Smooth muscle cell (in vitro differentiated cells): ENCODE data around the gene UGT2B7. TPM values are rescaled to one million over a fixed set of nuclear protein-coding genes. Genes with fewer than 3 reads are reported as not detected.
"Not testable (repeated sequence)": the region's sequence is repeated elsewhere in the genome, so short reads cannot be mapped to it uniquely, and the experiment has no call there.

Experiments used
- DNase-seq: peaks from one replicate; lab custom pipeline; 2025; ENCODE audit not compliant: unreplicated experiment; lab: John Stamatoyannopoulos, UW
- H2AFZ ChIP-seq: fragments of 200-600 bp; sonication (generic); 2 replicates; pipeline ENCODE4 v1.6.0; 2016; ENCODE audit warnings: antibody characterized with exemption, low read depth, mild to moderate bottlenecking
- H3F3A ChIP-seq: fragments of 200-600 bp; sonication (generic); 2 replicates; pipeline ENCODE4 v1.6.0; 2017; ENCODE audit warnings: antibody characterized with exemption, low read depth
- H3K27ac ChIP-seq: fragments of 200-600 bp; sonication (generic); 2 replicates; pipeline ENCODE4 v1.5.1; 2016; ENCODE audit warnings: low read depth, mild to moderate bottlenecking
- H3K27me3 ChIP-seq: fragments of 200-600 bp; sonication (generic); 2 replicates; pipeline ENCODE4 v1.6.1; 2016; ENCODE audit warnings: low read depth, mild to moderate bottlenecking
- H3K36me3 ChIP-seq: fragments of 200-600 bp; sonication (generic); 2 replicates; pipeline ENCODE4 v1.5.1; 2016; ENCODE audit warnings: low read depth
- H3K4me1 ChIP-seq: fragments of 200-600 bp; sonication (generic); 2 replicates; pipeline ENCODE4 v1.5.1; 2016; ENCODE audit warnings: low read depth
- H3K4me2 ChIP-seq: fragments of 200-600 bp; sonication (generic); 2 replicates; pipeline ENCODE4 v1.6.0; 2016; ENCODE audit warnings: mild to moderate bottlenecking
- H3K4me3 ChIP-seq: fragments of 200-600 bp; sonication (generic); 2 replicates; pipeline ENCODE4 v1.5.1; 2016; ENCODE audit warnings: mild to moderate bottlenecking
- H3K79me2 ChIP-seq: fragments of 200-600 bp; sonication (generic); 2 replicates; pipeline ENCODE4 v1.6.0; 2016; ENCODE audit warnings: low read depth, mild to moderate bottlenecking
- H3K9ac ChIP-seq: fragments of 200-600 bp; sonication (generic); 2 replicates; pipeline ENCODE4 v1.6.0; 2016; ENCODE audit warnings: low read depth
- H3K9me3 ChIP-seq: fragments of 200-600 bp; sonication (generic); replicated peaks from 2 replicates; pipeline ENCODE4 v1.5.1; 2016; ENCODE audit warnings: low read depth
- H4K20me1 ChIP-seq: fragments of 200-600 bp; sonication (generic); 2 replicates; pipeline ENCODE4 v1.6.0; 2016; ENCODE audit warnings: low read depth
- CTCF ChIP-seq: fragments of 200-600 bp; sonication (generic); IDR thresholded peaks from 2 replicates; pipeline ENCODE4 v1.5.1; 2017; ENCODE audit warnings: borderline replicate concordance, mild to moderate bottlenecking, antibody characterized with exemption; ENCODE audit not compliant: insufficient read depth, poor library complexity, severe bottlenecking
- WGBS: methylation state at CpG from one replicate; pipeline ENCODE4 v1.1.7; 2016; ENCODE audit warnings: low lambda C conversion rate; 5-methylcytosine and 5-hydroxymethylcytosine counted together
- polyA plus RNA-seq: library from polyadenylated mRNA; unstranded; fragments of >200 nt; fragmentation: Nextera tagmentation; extraction: Ambion mirVana; gene quantifications from 2 replicates; pipeline ENCODE4 v1.2.1, GENCODE V29; 2016
- total RNA-seq: library from RNA; depleted of rRNA; stranded (reverse); fragments of >200 nt; gene quantifications from 2 replicates; pipeline ENCODE4 v1.2.3, GENCODE V29; 2014

UGT2B7 gene
- total and polyA plus RNA-seq, 2 experiments from 2014 or later = 0.45 to 2.6 TPM

DNA sequence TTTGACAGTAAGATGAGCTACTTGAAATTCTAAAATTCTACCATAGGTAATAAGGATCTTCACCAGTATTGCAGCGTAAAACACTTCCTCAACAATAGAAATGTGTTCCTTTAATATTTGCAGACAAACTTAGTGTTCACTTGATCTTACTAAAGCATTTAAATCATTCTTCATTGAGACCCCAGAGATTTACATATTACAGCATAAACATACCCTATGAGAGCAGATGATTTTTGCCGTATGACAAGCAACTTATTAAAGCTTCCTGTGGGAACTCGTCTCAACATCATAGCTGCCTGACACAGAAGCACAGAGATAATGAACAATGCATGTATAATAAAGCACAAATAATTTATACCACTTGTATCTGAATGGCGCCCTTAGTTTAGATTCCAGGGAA, 3.6 kb downstream of the UGT2B7 start:
- Histone ChIP-seq H3F3A (no peaks in the 10 kb centered on the region), H3K9me3 (no peaks in the 10 kb centered on the region), H3K36me3 (no peaks in the 10 kb centered on the region), H2AFZ (no peak overlapping the region), H3K79me2 (no peaks in the 10 kb centered on the region), H3K27ac (no peak overlapping the region), H3K27me3 (no peaks in the 10 kb centered on the region), H3K4me3 (no peak overlapping the region), H4K20me1 (no peaks in the 10 kb centered on the region), H3K4me2 (no peak overlapping the region), H3K4me1 (peaks cover 3% of the 10 kb centered on the region), H3K9ac (no peak overlapping the region)
- 91% methylated on average over 4 of the region's 4 CpGs for WGBS
- no peak for DNase-seq
- TF ChIP-seq CTCF = no peak

- H2AFZ ChIP-seq, H3K27ac ChIP-seq, H3F3A ChIP-seq, H3K36me3 ChIP-seq, H3K9me3 ChIP-seq, DNase-seq, H3K27me3 ChIP-seq, H3K79me2 ChIP-seq, H3K4me2 ChIP-seq, H3K4me1 ChIP-seq, H4K20me1 ChIP-seq, H3K9ac ChIP-seq, H3K4me3 ChIP-seq: not testable (repeated sequence)
- WGBS = 90% methylated on average over 2 of the region's 2 CpGs
Measured at GRCh38 chr4:69102668-69103067, 6.4 kb downstream of the UGT2B7 start.

DNA sequence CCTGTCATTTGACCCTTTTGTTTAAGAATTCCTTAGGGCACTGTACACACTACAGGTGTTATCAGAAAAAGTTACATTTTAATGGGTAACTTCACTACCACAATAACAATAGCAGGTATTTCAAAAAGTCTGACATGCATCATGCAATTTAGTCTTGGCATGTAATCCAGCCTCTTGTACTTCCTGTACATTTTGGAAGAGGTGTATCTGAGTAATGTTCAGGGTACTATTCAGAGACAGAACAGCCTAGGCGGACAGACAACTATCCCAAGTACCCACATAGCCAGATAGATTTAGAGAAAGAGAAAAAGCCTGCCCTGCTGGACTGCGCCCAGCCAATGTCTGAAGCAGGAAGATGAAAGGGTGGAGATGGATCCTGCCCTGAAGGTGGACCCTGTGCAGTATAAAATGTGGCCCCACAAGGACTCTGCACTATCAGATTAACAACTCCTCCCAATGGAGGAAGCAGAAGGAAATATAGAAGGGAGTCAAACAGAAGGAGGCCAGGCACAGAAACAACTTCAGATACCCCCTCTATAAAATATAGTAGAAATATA, 8.5 kb downstream of the UGT2B7 start:
- H3K4me3 ChIP-seq = no peak overlapping the region
- H3K27ac ChIP-seq = no peak overlapping the region
- H4K20me1 ChIP-seq = no peaks in the 10 kb centered on the region
- no peak for TF ChIP-seq CTCF
- no peaks in the 10 kb centered on the region for H3K79me2 ChIP-seq
- H3K4me2 ChIP-seq = no peak overlapping the region
- H3K27me3 ChIP-seq = no peaks in the 10 kb centered on the region
- no peak for DNase-seq
- H3K9ac ChIP-seq = no peak overlapping the region
- no peak overlapping the region for H2AFZ ChIP-seq
- WGBS = 93% methylated on average over 2 of the region's 2 CpGs
- no peaks in the 10 kb centered on the region for H3K9me3 ChIP-seq
- no peaks in the 10 kb centered on the region for H3K36me3 ChIP-seq
- H3K4me1 ChIP-seq = no peaks in the 10 kb centered on the region
- no peaks in the 10 kb centered on the region for H3F3A ChIP-seq

DNA sequence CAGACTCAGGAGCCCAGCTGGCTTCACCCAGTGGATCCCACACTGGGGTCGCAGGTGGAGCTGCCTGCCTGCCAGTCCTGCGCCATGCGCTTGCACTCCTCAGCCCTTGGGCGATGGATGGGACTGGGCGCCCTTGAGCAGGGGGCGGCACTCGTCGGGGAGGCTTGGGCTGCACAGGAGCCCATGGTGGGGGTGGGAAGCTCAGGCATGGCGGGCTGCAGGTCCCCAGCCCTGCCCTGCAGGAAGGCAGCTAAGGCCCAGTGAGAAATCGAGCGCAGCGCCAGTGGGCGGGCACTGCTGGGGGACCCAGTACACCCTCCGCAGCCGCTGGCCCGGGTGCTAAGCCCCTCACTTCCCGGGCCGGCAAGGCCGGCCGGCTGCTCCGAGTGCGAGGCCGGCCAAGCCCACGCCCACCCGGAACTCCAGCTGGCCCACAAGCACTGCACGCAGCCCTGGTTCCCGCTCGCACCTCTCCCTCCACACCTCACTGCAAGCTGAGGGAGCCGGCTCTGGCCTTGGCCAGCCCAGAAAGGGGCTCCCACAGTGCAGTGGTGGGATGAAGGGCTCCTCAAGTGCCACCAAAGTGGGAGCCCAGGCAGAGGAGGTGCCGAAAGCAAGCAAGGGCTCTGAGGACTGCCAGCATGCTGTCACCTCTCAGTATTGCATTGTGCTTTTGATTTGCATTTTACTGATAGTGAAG, 19.0 kb downstream of the UGT2B7 start:
- H2AFZ ChIP-seq, H3K79me2 ChIP-seq, H3K9me3 ChIP-seq, H3K4me3 ChIP-seq, H3K27me3 ChIP-seq, H3K9ac ChIP-seq, H3F3A ChIP-seq, H4K20me1 ChIP-seq, H3K27ac ChIP-seq, H3K36me3 ChIP-seq, H3K4me1 ChIP-seq, DNase-seq: not testable (repeated sequence)
- WGBS = 99% methylated on average over 23 of the region's 30 CpGs
- peak overlapping the region; percentile 85 for H3K4me2 ChIP-seq
